Nephron progenitor cell (in vitro differentiated cells): ENCODE measurements around the gene LPP.
"Not testable (repeated sequence)": the region's sequence is repeated elsewhere in the genome, so short reads cannot be mapped to it uniquely, and the experiment has no call there.

ENCODE experiments used
- DNase-seq: peaks from one replicate; pipeline ENCODE4 v3.0.0; 2021
- H3K27ac Mint-ChIP-seq: 2 replicates; pipeline ENCODE4 v1.8.0; 2021; ENCODE audit warnings: mild to moderate bottlenecking, moderate library complexity, mixed read lengths
- H3K27me3 Mint-ChIP-seq: 2 replicates; pipeline ENCODE4 v1.8.0; 2021; ENCODE audit warnings: mild to moderate bottlenecking, low read depth, mixed read lengths; ENCODE audit not compliant: poor library complexity
- H3K36me3 Mint-ChIP-seq: 2 replicates; pipeline ENCODE4 v1.8.0; 2021; ENCODE audit warnings: low read depth, mixed read lengths
- H3K4me1 Mint-ChIP-seq: 2 replicates; pipeline ENCODE4 v1.8.0; 2021; ENCODE audit warnings: mixed read lengths
- H3K4me3 Mint-ChIP-seq: 2 replicates; pipeline ENCODE4 v1.8.0; 2021; ENCODE audit warnings: mild to moderate bottlenecking, moderate library complexity, mixed read lengths
- H3K9me3 Mint-ChIP-seq: 2 replicates; pipeline ENCODE4 v1.8.0; 2021; ENCODE audit warnings: mild to moderate bottlenecking, moderate library complexity, mixed read lengths
- TF ChIP-seq, protein P1 (sequence below): fragments of 200-600 bp; sonication (generic); IDR thresholded peaks from 2 replicates; pipeline ENCODE4 v1.5.0; 2021; ENCODE audit warnings: antibody characterized with exemption

Gene LPP

DNA sequence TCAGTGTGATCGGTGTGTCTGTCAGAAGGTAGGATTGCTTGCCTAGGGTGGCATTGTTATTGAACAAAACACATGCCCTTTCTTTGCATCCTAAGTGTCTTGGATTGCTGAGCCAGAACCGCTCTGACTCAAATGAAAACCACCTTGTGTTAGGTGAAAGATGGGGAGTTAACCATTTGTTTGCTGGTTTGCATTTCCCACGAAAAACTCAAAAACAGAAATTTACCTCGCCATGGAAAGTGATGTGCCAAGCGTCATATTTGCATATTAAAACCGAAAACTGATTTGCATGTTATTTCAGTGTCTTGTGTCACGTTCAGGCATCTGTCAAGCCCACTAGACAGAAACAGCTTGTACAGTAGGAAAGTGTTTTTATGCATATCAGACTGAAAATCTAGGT is 543.2 kb downstream of the LPP start:
- no peaks in the 10 kb centered on the region for H3K9me3 Mint-ChIP-seq
- no peaks in the 10 kb centered on the region for H3K27me3 Mint-ChIP-seq
- no peak for DNase-seq
- no peak overlapping the region for H3K27ac Mint-ChIP-seq
- no peak overlapping the region for H3K4me3 Mint-ChIP-seq
- H3K36me3 Mint-ChIP-seq: no peaks in the 10 kb centered on the region
- H3K4me1 Mint-ChIP-seq: peaks cover 10% of the 10 kb centered on the region
- TF ChIP-seq, protein P1, sequence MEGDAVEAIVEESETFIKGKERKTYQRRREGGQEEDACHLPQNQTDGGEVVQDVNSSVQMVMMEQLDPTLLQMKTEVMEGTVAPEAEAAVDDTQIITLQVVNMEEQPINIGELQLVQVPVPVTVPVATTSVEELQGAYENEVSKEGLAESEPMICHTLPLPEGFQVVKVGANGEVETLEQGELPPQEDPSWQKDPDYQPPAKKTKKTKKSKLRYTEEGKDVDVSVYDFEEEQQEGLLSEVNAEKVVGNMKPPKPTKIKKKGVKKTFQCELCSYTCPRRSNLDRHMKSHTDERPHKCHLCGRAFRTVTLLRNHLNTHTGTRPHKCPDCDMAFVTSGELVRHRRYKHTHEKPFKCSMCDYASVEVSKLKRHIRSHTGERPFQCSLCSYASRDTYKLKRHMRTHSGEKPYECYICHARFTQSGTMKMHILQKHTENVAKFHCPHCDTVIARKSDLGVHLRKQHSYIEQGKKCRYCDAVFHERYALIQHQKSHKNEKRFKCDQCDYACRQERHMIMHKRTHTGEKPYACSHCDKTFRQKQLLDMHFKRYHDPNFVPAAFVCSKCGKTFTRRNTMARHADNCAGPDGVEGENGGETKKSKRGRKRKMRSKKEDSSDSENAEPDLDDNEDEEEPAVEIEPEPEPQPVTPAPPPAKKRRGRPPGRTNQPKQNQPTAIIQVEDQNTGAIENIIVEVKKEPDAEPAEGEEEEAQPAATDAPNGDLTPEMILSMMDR: no peak

DNA sequence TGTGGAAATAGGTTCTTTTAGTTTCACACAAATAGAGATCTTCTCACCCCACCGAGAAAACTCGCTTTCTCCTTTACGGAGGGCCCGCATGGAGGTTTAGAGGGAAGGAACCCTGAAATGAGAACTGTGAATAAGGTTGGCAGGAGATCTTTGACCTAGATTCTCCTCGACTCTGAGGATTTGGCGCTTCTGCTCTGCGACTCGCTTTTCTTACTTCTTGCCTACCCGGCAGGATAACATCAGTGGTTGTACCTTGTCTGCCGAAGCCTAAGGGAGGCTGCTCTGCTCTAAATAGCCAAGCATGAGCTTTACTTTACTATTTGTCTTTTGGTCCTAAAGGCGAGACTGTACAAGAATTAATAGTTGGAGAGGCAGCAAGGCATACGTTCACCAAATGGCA is 544.5 kb downstream of the LPP start:
- Mint-ChIP-seq H3K4me1 (peaks cover 10% of the 10 kb centered on the region), H3K27me3 (no peaks in the 10 kb centered on the region), H3K4me3 (no peak overlapping the region), H3K9me3 (no peaks in the 10 kb centered on the region), H3K27ac (no peak overlapping the region), H3K36me3 (no peaks in the 10 kb centered on the region)
- TF ChIP-seq, protein P1: no peak
- DNase-seq: no peak

DNA sequence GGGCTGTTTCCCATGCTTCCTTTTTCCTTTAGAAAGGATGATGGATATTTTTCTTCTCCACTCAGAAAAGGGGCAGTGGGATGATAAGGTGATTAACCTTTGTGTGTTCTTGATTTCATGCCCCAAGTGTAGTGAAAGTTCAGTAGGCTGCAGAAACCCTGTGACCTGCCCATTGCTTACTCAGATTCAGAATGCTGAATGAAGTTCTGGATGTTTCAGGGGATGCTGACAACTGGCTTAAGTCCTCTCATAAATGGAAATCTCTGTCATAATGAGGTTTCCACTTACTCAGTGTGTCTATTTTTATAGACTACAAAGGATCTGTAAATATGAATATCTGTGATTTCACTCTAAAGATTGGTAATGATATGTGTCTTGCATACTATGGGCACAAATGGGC is 546.5 kb downstream of the LPP start:
- Mint-ChIP-seq H3K4me3 (no peak overlapping the region), H3K27me3 (no peaks in the 10 kb centered on the region), H3K27ac (no peak overlapping the region), H3K9me3 (no peaks in the 10 kb centered on the region), H3K36me3 (no peaks in the 10 kb centered on the region), H3K4me1 (peaks cover 10% of the 10 kb centered on the region)
- DNase-seq: no peak
- TF ChIP-seq, protein P1: no peak

DNA sequence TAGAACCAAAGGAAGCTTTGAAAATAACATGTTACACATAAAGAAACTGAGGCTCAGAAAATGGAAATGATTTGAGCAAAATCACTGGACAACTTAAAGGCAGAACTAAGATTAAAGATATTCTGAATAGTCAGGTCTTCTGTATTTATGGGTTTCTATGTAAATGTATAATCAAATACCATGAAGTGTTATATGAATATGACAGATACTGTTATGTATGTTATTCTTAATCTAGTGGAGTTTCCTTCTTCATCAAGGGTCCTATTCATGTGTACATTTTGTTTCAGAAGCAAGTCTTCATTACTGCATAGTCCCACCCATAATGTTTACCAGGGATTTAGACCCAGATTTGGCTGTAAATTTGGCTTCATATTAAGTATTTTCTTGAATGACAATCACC is 547.0 kb downstream of the LPP start:
- H3K36me3 Mint-ChIP-seq: no peaks in the 10 kb centered on the region
- no peak overlapping the region for H3K4me3 Mint-ChIP-seq
- DNase-seq: no peak
- TF ChIP-seq, protein P1: no peak
- H3K27ac Mint-ChIP-seq: no peak overlapping the region
- H3K27me3 Mint-ChIP-seq: no peaks in the 10 kb centered on the region
- H3K4me1 Mint-ChIP-seq: peaks cover 10% of the 10 kb centered on the region
- no peaks in the 10 kb centered on the region for H3K9me3 Mint-ChIP-seq

DNA sequence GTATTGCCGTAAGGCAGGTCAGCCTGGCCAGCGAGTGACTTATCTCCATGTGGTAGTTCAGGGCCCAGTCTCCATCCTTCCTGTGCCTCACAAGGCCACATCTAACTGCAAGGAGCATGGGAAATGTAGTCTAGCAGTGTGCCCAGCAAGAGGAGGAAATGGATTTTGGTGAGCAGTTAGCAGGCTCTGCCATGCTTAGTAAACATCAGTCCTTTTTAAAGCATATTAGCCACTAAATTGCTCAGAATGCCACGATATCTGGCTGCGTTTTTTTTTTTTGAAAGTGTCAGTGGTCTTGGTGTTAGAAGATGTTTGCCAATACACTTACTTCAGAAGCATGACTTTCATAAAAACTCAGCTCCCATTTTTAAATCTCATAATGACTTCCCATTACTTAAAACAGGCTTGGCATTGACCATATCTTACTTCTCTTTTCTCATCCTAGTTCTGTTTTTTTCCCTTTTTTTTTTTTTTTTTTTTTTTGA is 547.6 kb downstream of the LPP start:
- Mint-ChIP-seq H3K36me3 (no peaks in the 10 kb centered on the region), H3K27me3 (no peaks in the 10 kb centered on the region), H3K4me3 (no peak overlapping the region), H3K27ac (no peak overlapping the region), H3K9me3 (no peaks in the 10 kb centered on the region), H3K4me1 (peaks cover 10% of the 10 kb centered on the region)
- TF ChIP-seq, protein P1: no peak
- no peak for DNase-seq

DNA sequence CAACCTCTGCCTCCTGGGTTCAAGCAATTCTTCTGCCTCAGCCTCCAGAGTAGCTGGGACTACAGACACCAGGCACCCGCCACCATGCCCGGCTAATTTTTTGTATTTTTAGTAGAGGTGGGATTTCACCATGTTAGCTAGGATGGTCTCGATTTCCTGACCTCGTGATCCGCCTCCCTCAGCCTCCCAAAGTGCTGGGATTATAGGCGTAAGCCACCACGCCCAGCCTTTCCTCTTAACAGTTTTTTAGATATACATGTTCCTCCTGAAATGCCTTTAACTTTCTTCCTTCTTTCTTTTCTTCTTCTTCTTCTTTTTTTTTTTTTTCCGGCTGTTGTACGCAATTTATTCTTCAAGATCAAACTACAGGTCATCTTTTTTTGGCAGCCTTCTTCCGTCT is 548.1 kb downstream of the LPP start:
- H3K9me3 Mint-ChIP-seq, H3K27ac Mint-ChIP-seq, H3K4me3 Mint-ChIP-seq, H3K27me3 Mint-ChIP-seq, H3K36me3 Mint-ChIP-seq, DNase-seq, H3K4me1 Mint-ChIP-seq: not testable (repeated sequence)
